Inferior parietal cortex (tissue), 1 donor: Measurements from ENCODE around the gene IYD.
"Not testable (repeated sequence)": the region's sequence is repeated elsewhere in the genome, so short reads cannot be mapped to it uniquely, and the experiment has no call there.

Experiments
- DNase-seq: peaks from one replicate; pipeline ENCODE4 v3.0.0-alpha.2; 2016; ENCODE audit errors: extremely low spot score

Gene IYD

GRCh38 chr6:150430815-150431214 lies 62.0 kb downstream of the IYD start:
- no peak for DNase-seq

- no peak for DNase-seq
Observed at GRCh38 chr6:150435360-150435759, 66.5 kb downstream of the IYD start.

DNA sequence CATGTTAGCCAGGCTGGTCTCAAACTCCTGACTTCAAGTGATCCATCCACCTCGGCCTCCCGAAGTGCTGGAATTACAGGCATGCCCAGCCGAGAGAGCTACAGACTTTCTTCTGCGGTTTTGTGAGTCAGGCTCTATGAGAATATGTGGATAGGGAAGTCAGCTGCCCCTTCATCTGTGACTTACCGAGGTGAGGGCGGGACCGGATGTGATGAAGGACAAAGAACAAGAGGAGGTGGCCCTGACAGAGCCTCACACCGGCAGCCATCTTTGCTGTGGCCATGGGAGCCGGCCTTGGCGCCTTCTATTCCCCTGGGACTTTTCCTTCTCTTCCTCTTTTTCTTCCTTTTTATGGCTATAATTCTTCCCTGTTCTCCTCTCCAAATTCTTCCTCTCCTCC lies 67.0 kb downstream of the IYD start:
- no peak for DNase-seq

DNA sequence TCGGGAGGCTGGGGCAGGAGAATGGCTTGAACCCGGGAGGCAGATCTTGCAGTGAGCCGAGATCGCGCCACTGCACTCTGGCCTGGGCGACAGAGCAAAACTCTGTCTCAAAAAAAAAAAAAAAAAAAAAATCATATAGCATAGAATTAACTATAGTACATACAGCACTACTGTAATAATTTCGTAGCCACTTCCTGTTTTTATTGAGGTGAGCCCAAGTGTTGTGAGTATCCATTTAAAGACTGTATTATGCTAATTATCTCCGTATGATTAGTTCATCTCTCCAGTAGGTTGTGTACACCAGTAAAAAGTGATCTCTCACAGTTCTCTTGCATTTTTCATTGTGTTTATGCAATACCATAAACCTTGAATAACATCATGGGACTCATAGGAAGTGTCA lies 70.6 kb downstream of the IYD start:
- DNase-seq = no peak

GRCh38 chr6:150443621-150444020 lies 74.8 kb downstream of the IYD start:
- no peak for DNase-seq

- DNase-seq = no peak
Observed at GRCh38 chr6:150444308-150444707, 75.5 kb downstream of the IYD start.

DNA sequence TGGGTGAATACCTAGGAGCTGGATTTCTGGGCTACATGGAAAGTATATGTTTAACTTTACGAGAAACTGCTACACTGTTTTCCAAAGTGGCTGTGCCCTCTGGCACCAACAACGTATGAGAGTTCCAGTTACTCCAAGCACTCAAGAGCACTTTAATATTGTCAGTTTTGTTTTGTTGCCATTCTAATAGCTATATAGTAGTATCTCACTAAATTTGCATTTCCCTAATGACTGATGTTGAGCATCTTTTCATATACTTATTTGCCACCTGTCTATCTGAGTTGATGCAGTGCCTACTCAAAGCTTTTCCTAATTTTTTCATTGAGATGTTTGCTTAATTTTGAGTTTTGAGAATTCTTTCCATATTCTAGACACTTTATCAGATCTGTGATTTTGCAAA lies 76.7 kb downstream of the IYD start:
- DNase-seq = no peak

DNA sequence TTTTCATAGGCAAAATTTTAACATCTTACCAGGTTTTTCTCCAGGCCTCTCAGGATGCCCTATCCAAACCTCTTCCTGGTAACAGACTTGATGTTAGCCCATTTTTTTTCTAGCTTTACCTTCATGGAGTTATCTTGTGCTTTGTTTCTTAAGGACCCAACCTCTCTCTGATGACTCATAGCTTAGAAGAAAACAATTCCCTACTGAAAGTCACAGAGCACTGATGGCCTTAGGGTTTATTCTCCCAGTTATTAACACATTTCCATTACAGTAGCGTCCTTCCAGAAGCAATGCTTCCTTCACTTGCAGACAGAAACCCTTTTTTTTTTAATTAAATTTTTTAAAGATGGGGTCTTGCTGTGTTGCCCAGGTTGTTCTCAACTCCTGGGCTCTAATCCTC lies 79.4 kb downstream of the IYD start:
- no peak for DNase-seq

GRCh38 chr6:150449055-150449454 lies 80.2 kb downstream of the IYD start:
- not testable (repeated sequence) for DNase-seq

GRCh38 chr6:150450918-150451317 lies 82.1 kb downstream of the IYD start:
- DNase-seq = no peak

DNA sequence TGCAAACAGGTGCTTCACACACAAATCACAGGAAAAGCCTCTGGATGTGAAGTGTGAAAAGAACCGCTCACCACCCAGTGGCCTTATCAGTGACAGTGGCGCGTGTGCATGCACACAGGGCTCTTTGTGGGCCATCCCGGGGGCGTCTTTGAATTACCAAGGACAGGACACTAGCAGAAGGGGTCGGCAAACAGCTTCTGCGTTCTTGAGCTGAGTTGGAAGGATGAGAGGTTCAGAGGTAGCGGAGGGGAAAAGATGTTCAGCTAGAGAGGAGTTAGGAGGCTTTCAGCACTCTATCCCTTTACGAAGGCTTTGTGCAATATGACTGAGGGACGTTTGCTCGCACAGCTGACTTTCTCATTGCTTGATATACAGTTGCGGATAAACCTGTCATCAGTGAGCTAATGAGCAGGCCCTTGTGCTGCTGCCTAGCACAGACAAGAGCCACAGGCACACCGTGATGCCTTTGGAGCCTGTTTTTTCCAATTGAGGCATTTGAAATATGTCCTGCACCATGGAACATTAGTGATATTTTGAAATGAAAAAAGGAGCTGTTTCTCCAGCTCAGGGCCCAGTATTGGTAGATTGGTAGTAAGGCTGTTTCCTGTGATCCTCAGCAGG lies 83.1 kb downstream of the IYD start:
- no peak for DNase-seq

DNA sequence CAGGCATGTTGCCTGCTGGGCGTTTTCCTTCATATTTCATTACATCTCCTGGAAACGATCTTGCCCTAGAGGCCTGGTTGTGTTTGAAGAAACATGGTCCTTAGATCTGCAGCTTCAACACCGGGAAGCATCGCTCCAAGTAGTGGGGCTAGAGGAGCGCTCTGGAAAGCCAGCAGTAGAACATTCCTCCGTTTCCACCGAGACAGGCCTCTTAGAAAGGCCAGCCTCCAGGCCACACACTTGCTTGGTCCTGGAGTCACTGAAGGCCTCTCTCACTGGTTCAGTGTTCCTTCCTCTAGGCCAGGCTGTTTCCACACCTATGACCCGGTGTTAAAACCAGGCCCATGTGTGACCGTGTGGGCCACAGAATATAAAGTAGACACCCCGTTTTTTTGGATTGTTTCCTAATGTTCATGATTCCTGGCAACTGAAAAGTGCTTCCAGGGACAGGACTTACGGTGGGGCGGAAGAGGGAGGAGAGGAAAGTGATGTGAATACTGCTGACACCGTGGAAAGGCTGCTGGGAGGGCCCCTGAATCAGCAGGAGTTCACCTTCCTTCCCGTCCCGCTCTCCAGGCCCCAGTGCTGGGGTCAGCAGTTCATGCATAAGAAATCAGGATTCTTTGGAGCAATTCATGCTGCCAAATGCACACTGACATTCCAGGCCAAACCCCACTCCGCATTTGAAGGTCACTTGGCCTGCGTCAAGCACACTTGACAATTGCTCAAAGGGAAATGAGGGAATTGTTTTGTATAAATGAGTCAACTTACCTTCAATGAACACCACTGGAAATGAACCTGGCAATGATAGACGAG lies 83.8 kb downstream of the IYD start:
- DNase-seq = no peak

GRCh38 chr6:150453357-150453756 lies 84.5 kb downstream of the IYD start:
- DNase-seq = no peak
